PC-9 (cell line): Measurements from ENCODE around the gene CTDP1. TPM values are rescaled to one million over a fixed set of nuclear protein-coding genes. Genes with fewer than 3 reads are reported as not detected.

Source experiments
- BruUV-seq: library from RNA; stranded (reverse); fragments of 400-500 nt; replicated peaks from 2 replicates; lab custom pipeline; 2021; lab: Mats Ljungman, UMichigan
- CTCF ChIA-PET: fragments of 300-600 bp; sonication (Branson Sonifier 250); formaldehyde crosslinking; loops from one replicate; lab custom pipeline; 2022; ENCODE audit warnings: antibody characterized with exemption; lab: Charles Lee
- POLR2A ChIA-PET: fragments of 300-600 bp; sonication (Branson Sonifier 250); formaldehyde crosslinking; loops from one replicate; lab custom pipeline; 2022; ENCODE audit warnings: antibody characterized with exemption; ENCODE audit not compliant: unreplicated experiment; lab: Charles Lee
- DNase-seq, 2 experiments: peaks; one replicate each; pipeline versions ENCODE4 v3.0.0 to v3.0.0-alpha.2; 2015 to 2022; ENCODE audit warnings: mixed read lengths in 1 of 2
- H2AFZ ChIP-seq: fragments of 200-600 bp; sonication (generic); 2 replicates; pipeline ENCODE4 v1.8.1; 2017; ENCODE audit warnings: antibody characterized with exemption
- H3F3A ChIP-seq: fragments of 200-600 bp; sonication (generic); 2 replicates; pipeline ENCODE4 v1.8.1; 2017; ENCODE audit warnings: antibody characterized with exemption, mild to moderate bottlenecking, low read depth; ENCODE audit not compliant: insufficient read depth
- H3K27ac ChIP-seq: fragments of 200-600 bp; sonication (generic); 2 replicates; pipeline ENCODE4 v1.6.1; 2016; ENCODE audit warnings: mixed run types
- H3K27me3 ChIP-seq: fragments of 200-600 bp; sonication (generic); 2 replicates; pipeline ENCODE4 v1.6.1; 2016; ENCODE audit warnings: low read depth, mixed run types; ENCODE audit not compliant: insufficient read depth
- H3K36me3 ChIP-seq: fragments of 200-600 bp; sonication (generic); 2 replicates; pipeline ENCODE4 v1.6.1; 2016; ENCODE audit warnings: low read depth, mixed run types
- H3K4me1 ChIP-seq: fragments of 200-600 bp; sonication (generic); replicated peaks from 2 replicates; pipeline ENCODE4 v1.6.1; 2016; ENCODE audit warnings: mixed run types; ENCODE audit not compliant: insufficient read depth
- H3K4me2 ChIP-seq: fragments of 200-600 bp; sonication (generic); 2 replicates; pipeline ENCODE4 v1.6.1; 2017; ENCODE audit warnings: mixed run types
- H3K4me3 ChIP-seq: fragments of 200-600 bp; sonication (generic); 2 replicates; pipeline ENCODE4 v1.6.1; 2016; ENCODE audit warnings: mixed run types
- H3K79me2 ChIP-seq: fragments of 200-600 bp; sonication (generic); 2 replicates; pipeline ENCODE4 v1.6.1; 2017; ENCODE audit warnings: low read depth, mixed run types
- H3K9me2 ChIP-seq: fragments of 200-600 bp; sonication (generic); 2 replicates; pipeline ENCODE4 v1.8.1; 2017; ENCODE audit warnings: mild to moderate bottlenecking; ENCODE audit not compliant: insufficient read depth
- H3K9me3 ChIP-seq: fragments of 200-600 bp; sonication (generic); 2 replicates; pipeline ENCODE4 v1.8.1; 2016; ENCODE audit warnings: low read depth; ENCODE audit not compliant: insufficient read depth
- H4K20me1 ChIP-seq: fragments of 200-600 bp; sonication (generic); 2 replicates; pipeline ENCODE4 v1.8.1; 2017; ENCODE audit not compliant: insufficient read depth
- CTCF ChIP-seq: fragments of 200-600 bp; sonication (generic); conservative IDR thresholded peaks from 2 replicates; pipeline ENCODE4 v1.6.1; 2017; ENCODE audit warnings: mixed run types, antibody characterized with exemption, mild to moderate bottlenecking, moderate library complexity
- EZH2 ChIP-seq: fragments of 200-600 bp; sonication (generic); IDR thresholded peaks from 2 replicates; pipeline ENCODE4 v1.8.0; 2017; ENCODE audit warnings: antibody characterized with exemption, low read depth
- intact Hi-C: fragments of 100-400 bp; cut with micrococcal nuclease; formaldehyde crosslinking; loops from one replicate; pipeline ENCODE4 v1.10.0; 2022; ENCODE audit not compliant: unreplicated experiment
- total RNA-seq: library from RNA; stranded (reverse); gene quantifications from 2 replicates; pipeline ENCODE4 v1.2.3, GENCODE V29; 2021

The CTDP1 gene
- total RNA-seq, 1 experiment from 2014 or later: 16.0 TPM

GRCh38 chr18:79697976-79698375 lies 18.4 kb downstream of the CTDP1 start:
- no peaks in the 10 kb centered on the region for H3K27me3 ChIP-seq
- ChIA-PET POLR2A (no interaction called here), CTCF (no interaction called here)
- BruUV-seq: no TSS peak
- no peak overlapping the region for H3K4me2 ChIP-seq
- H2AFZ ChIP-seq: no peak overlapping the region
- no peak for DNase-seq
- H3K4me1 ChIP-seq: no peaks in the 10 kb centered on the region
- no peaks in the 10 kb centered on the region for H3K9me3 ChIP-seq
- H3K27ac ChIP-seq: no peak overlapping the region
- H4K20me1 ChIP-seq: peaks cover 8% of the 10 kb centered on the region
- H3K79me2 ChIP-seq: no peaks in the 10 kb centered on the region
- H3K4me3 ChIP-seq: no peak overlapping the region
- H3K9me2 ChIP-seq: no peaks in the 10 kb centered on the region
- intact Hi-C loops: no loop called here
- H3K36me3 ChIP-seq: no peaks in the 10 kb centered on the region
- H3F3A ChIP-seq: no peaks in the 10 kb centered on the region
- no peak for TF ChIP-seq EZH2
- no peak for TF ChIP-seq CTCF

- no peaks in the 10 kb centered on the region for H3K9me2 ChIP-seq
- H3K4me2 ChIP-seq: no peak overlapping the region
- H3K4me1 ChIP-seq: no peaks in the 10 kb centered on the region
- H3K4me3 ChIP-seq: no peak overlapping the region
- peaks cover 5% of the 10 kb centered on the region; the same call in 1 of the 2 replicates for H4K20me1 ChIP-seq
- TF ChIP-seq EZH2: no peak
- TF ChIP-seq CTCF: no peak
- no peak for DNase-seq
- no peaks in the 10 kb centered on the region; the same call in 1 of the 2 replicates for H3F3A ChIP-seq
- no peaks in the 10 kb centered on the region for H3K79me2 ChIP-seq
- H2AFZ ChIP-seq: no peak overlapping the region
- no peaks in the 10 kb centered on the region for H3K36me3 ChIP-seq
- H3K27ac ChIP-seq: no peak overlapping the region
- no peaks in the 10 kb centered on the region for H3K9me3 ChIP-seq
- intact Hi-C loops: no loop called here
- no peaks in the 10 kb centered on the region for H3K27me3 ChIP-seq
- POLR2A ChIA-PET: no interaction called here
- BruUV-seq: no TSS peak
- CTCF ChIA-PET: no interaction called here
These were observed 19.2 kb downstream of the CTDP1 start for GRCh38 chr18:79698668-79699335.

- H3K27ac ChIP-seq: no peak overlapping the region
- H3F3A ChIP-seq: no peaks in the 10 kb centered on the region; the same call in 1 of the 2 replicates
- H3K36me3 ChIP-seq: no peaks in the 10 kb centered on the region
- H3K4me2 ChIP-seq: no peak overlapping the region
- H2AFZ ChIP-seq: no peak overlapping the region
- ChIA-PET CTCF (no interaction called here), POLR2A (no interaction called here)
- no peaks in the 10 kb centered on the region for H3K79me2 ChIP-seq
- H3K9me3 ChIP-seq: no peaks in the 10 kb centered on the region
- no peak overlapping the region for H3K4me3 ChIP-seq
- no peaks in the 10 kb centered on the region for H3K27me3 ChIP-seq
- intact Hi-C loops: no loop called here
- H4K20me1 ChIP-seq: peaks cover 5% of the 10 kb centered on the region; the same call in 1 of the 2 replicates
- BruUV-seq: no TSS peak
- no peaks in the 10 kb centered on the region for H3K4me1 ChIP-seq
- no peak for DNase-seq
- no peaks in the 10 kb centered on the region for H3K9me2 ChIP-seq
- TF ChIP-seq EZH2 (no peak), CTCF (no peak)
These were observed 20.1 kb downstream of the CTDP1 start for GRCh38 chr18:79699653-79700052.
